ENCODE results near the gene CNTN5.

Gene CNTN5

GRCh38 chr11:99177446-99177845 is 156.7 kb downstream of the CNTN5 start:
- TF ChIP-seq CREB5 (CRISPR knock-in tag; IDR thresholded peaks at IDR 0.05; ENCODE audit: low read depth): no peak
- TF ChIP-seq CSDC2 (CRISPR knock-in tag; IDR thresholded peaks at IDR 0.05): no peak
- no peak for TF ChIP-seq RARB (CRISPR knock-in tag; IDR thresholded peaks at IDR 0.05)
- TF ChIP-seq ZNF565 (CRISPR knock-in tag; conservative IDR thresholded peaks at IDR 0.05; ENCODE audit: low read depth): no peak
- no peak for TF ChIP-seq SNAI2 (CRISPR knock-in tag; IDR thresholded peaks at IDR 0.05)
- TF ChIP-seq ZNF70 (CRISPR knock-in tag; IDR thresholded peaks at IDR 0.05): no peak
- TF ChIP-seq POU6F1 (CRISPR knock-in tag; IDR thresholded peaks at IDR 0.05; ENCODE audit: borderline replicate concordance, low read depth): no peak
- TF ChIP-seq PPARA (CRISPR knock-in tag; IDR thresholded peaks at IDR 0.05; ENCODE audit: borderline replicate concordance): no peak
- no peak for TF ChIP-seq TOX (CRISPR knock-in tag; IDR thresholded peaks at IDR 0.05; ENCODE audit: borderline replicate concordance)
- ATAC-seq: no peak

GRCh38 chr11:99184146-99184545 is 163.4 kb downstream of the CNTN5 start:
- TF ChIP-seq CSDC2 (CRISPR knock-in tag; IDR thresholded peaks at IDR 0.05): no peak
- TF ChIP-seq ISL1 (CRISPR knock-in tag; IDR thresholded peaks at IDR 0.05): no peak
- ATAC-seq: no peak

- TF ChIP-seq ISL1 (CRISPR knock-in tag; IDR thresholded peaks at IDR 0.05): no peak
- no peak for TF ChIP-seq ARNTL (CRISPR knock-in tag; IDR thresholded peaks at IDR 0.05; ENCODE audit: borderline replicate concordance, low read depth)
- no peak for TF ChIP-seq GLIS3 (CRISPR knock-in tag; IDR thresholded peaks at IDR 0.05)
- no peak for TF ChIP-seq ZNF565 (CRISPR knock-in tag; conservative IDR thresholded peaks at IDR 0.05; ENCODE audit: low read depth)
- no peak for TF ChIP-seq RARB (CRISPR knock-in tag; IDR thresholded peaks at IDR 0.05)
- TF ChIP-seq PATZ1 (CRISPR knock-in tag; IDR thresholded peaks at IDR 0.05; ENCODE audit: borderline replicate concordance): no peak
- no peak for TF ChIP-seq CSDC2 (CRISPR knock-in tag; IDR thresholded peaks at IDR 0.05)
- TF ChIP-seq TCF4 (CRISPR knock-in tag; IDR thresholded peaks at IDR 0.05; ENCODE audit: borderline replicate concordance): no peak
- TF ChIP-seq ZNF8 (CRISPR knock-in tag; IDR thresholded peaks at IDR 0.05): no peak
- TF ChIP-seq ZC3H10 (CRISPR knock-in tag; IDR thresholded peaks at IDR 0.05): no peak
- TF ChIP-seq TSHZ2 (CRISPR knock-in tag; IDR thresholded peaks at IDR 0.05): no peak
- TF ChIP-seq TOX (CRISPR knock-in tag; IDR thresholded peaks at IDR 0.05; ENCODE audit: borderline replicate concordance): no peak
- TF ChIP-seq BACH2 (CRISPR knock-in tag; IDR thresholded peaks at IDR 0.05; ENCODE audit: borderline replicate concordance): no peak
- no peak for TF ChIP-seq SNAI2 (CRISPR knock-in tag; IDR thresholded peaks at IDR 0.05)
- TF ChIP-seq CREB5 (CRISPR knock-in tag; IDR thresholded peaks at IDR 0.05; ENCODE audit: low read depth): no peak
- TF ChIP-seq ZFP30 (CRISPR knock-in tag; IDR thresholded peaks at IDR 0.05): no peak
- TF ChIP-seq POU6F1 (CRISPR knock-in tag; IDR thresholded peaks at IDR 0.05; ENCODE audit: borderline replicate concordance, low read depth): no peak
- TF ChIP-seq ZNF70 (CRISPR knock-in tag; IDR thresholded peaks at IDR 0.05): no peak
- no peak for TF ChIP-seq PPARA (CRISPR knock-in tag; IDR thresholded peaks at IDR 0.05; ENCODE audit: borderline replicate concordance)
- no peak for ATAC-seq
These were observed 167.5 kb downstream of the CNTN5 start for GRCh38 chr11:99188221-99188620.

All from SK-N-SH treated with all-trans-retinoic acid at 6 μM for 48 hours (cell line).